Duodenal mucosa (tissue), 2 donors: ENCODE results near the gene SLC22A13.
"Not testable (repeated sequence)": the region's sequence is repeated elsewhere in the genome, so short reads cannot be mapped to it uniquely, and the experiment has no call there.

Source experiments
- H3K27ac ChIP-seq: one replicate; pipeline ENCODE4 v1.7.0; 2013; ENCODE audit warnings: low read depth, low read length
- H3K27me3 ChIP-seq, 2 donors: one replicate each; pipeline ENCODE4 v1.7.0; 2013; ENCODE audit warnings: low read length in 2 of 2, control low read depth in 1 of 2; ENCODE audit not compliant: insufficient read depth in 2 of 2, control insufficient read depth in 1 of 2
- H3K36me3 ChIP-seq, 2 donors: one replicate each; pipeline ENCODE4 v1.7.0; 2013; ENCODE audit warnings: low read length in 2 of 2, control low read depth in 1 of 2; ENCODE audit not compliant: insufficient read depth in 2 of 2, control insufficient read depth in 1 of 2
- H3K4me1 ChIP-seq, 2 donors: one replicate each; pipeline ENCODE4 v1.7.0; 2013; ENCODE audit warnings: low read length in 2 of 2, control low read depth in 1 of 2; ENCODE audit not compliant: insufficient read depth in 2 of 2, control insufficient read depth in 1 of 2
- H3K4me3 ChIP-seq, 2 donors: one replicate each; pipeline ENCODE4 v1.7.0; 2013; ENCODE audit warnings: low read length in 2 of 2, low read depth in 1 of 2
- H3K9ac ChIP-seq, 2 donors: one replicate each; pipeline ENCODE4 v1.7.0; 2013; ENCODE audit warnings: low read length in 2 of 2, low read depth in 1 of 2
- H3K9me3 ChIP-seq, 2 donors: one replicate each; pipeline ENCODE4 v1.7.0; 2013; ENCODE audit warnings: low read length in 2 of 2, control low read depth in 1 of 2; ENCODE audit not compliant: control insufficient read depth in 1 of 2

The SLC22A13 gene

GRCh38 chr3:38235466-38235865 is 30.1 kb upstream of the SLC22A13 start:
- Histone ChIP-seq H3K4me3 (no peak overlapping the region), H3K9me3 (peaks cover 0 to 20% of the 10 kb centered on the region in 2 donors), H3K27me3 (no peaks in the 10 kb centered on the region), H3K9ac (no peak overlapping the region), H3K36me3 (peaks cover 14 to 59% of the 10 kb centered on the region in 2 donors), H3K4me1 (no peaks in the 10 kb centered on the region), H3K27ac (no peak overlapping the region)

DNA sequence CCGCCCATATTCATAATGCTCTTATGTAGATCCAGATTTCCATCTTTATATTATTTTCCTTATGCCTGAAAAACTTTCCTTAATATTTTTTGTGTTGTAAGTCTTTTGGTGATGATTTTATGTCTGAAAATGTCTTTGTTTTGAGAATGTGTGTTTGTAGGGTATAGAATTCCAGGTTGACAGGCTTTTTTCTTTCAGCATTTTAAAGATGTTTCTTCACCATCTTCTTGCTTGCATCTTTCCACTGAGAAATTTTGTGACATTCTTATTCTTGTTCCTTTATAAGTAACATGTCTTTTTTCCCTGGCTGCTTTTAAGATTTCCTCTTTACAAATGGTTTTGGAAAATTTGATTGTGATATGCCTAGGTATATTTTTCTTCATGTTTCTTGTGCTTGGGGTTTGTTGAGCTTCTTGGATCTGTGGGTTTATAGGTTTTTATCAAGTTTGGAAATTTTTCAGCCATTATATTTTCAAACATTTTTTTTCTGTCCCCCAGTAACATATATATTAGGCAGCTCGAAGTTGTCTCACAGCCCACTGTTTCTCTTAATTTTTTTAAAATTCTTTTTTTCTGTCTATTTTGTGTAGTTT is 27.1 kb upstream of the SLC22A13 start:
- Histone ChIP-seq H3K36me3 (peaks cover 19 to 47% of the 10 kb centered on the region in 2 donors), H3K4me3 (no peak overlapping the region), H3K9me3 (peaks cover 0 to 20% of the 10 kb centered on the region in 2 donors)

GRCh38 chr3:38242812-38243211 is 22.8 kb upstream of the SLC22A13 start:
- not testable (repeated sequence) for H3K27ac ChIP-seq, H3K4me1 ChIP-seq, H3K27me3 ChIP-seq, H3K9ac ChIP-seq, H3K4me3 ChIP-seq
- Histone ChIP-seq H3K36me3 (peaks cover 29 to 48% of the 10 kb centered on the region in 2 donors), H3K9me3 (peaks cover 0 to 13% of the 10 kb centered on the region in 2 donors)

More for the DNA sequence above, 27.1 kb upstream of the SLC22A13 start:
- H3K4me1 ChIP-seq = no peaks in the 10 kb centered on the region
- no peak overlapping the region for H3K9ac ChIP-seq
- H3K27me3 ChIP-seq = no peaks in the 10 kb centered on the region
- no peak overlapping the region for H3K27ac ChIP-seq

DNA sequence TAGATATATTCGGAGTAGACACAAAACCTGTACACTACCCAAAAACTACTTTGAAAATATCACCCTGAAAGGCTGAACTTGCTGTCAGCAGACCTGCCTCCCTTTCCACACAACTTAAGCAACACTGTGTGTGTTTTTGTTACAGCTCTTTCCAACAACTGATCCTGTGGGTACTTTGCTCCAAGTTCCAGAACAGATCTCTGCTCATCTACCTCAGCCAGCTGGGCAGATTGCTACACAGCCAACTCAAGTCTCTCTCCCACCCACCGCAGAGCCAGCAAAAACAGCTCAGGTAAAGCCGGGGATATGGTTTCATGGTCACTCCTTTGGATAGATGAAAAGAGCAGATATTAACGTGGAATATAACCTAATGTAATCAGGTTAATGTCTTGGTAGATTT is 19.7 kb upstream of the SLC22A13 start:
- Histone ChIP-seq H3K9ac (no peak overlapping the region), H3K27me3 (no peaks in the 10 kb centered on the region), H3K4me1 (no peaks in the 10 kb centered on the region), H3K27ac (no peak overlapping the region), H3K4me3 (no peak overlapping the region), H3K9me3 (no peaks in the 10 kb centered on the region), H3K36me3 (peaks cover 38 to 43% of the 10 kb centered on the region in 2 donors)

DNA sequence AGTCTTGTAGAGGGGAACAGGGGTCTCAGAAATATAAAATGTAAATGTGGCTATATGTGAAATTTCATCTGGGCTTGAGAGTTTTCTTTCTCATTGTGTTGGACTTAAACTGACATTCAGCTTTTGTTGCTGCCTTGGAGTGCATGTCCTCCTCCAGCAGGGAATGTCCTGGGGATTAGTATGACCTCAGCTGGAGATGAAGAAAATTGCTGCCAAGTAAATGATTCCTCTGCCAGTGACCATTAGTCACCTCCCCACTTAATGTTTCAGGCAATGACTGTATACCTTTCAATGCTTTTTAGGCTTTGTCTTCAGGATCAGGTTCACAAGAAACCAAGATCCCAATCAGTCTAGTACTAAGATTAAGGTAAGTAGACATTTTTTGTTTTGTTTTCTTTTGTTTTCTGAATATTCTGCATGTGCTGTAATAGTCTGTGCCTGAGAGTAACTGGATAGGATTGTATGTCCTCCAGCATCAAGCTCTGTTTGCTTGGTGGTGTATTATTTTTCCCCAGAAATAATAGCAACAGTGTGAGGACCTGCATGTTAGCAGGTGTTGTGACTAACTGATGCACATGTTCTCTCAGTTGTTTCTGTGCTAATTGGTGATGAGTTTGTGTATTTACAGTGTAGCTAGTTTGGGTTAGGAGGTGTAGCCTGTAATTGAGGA is 18.1 kb upstream of the SLC22A13 start:
- Histone ChIP-seq H3K36me3 (peaks cover 50 to 59% of the 10 kb centered on the region in 2 donors), H3K27me3 (no peaks in the 10 kb centered on the region), H3K9ac (no peak overlapping the region), H3K9me3 (no peaks in the 10 kb centered on the region), H3K4me3 (no peak overlapping the region), H3K27ac (no peak overlapping the region), H3K4me1 (no peaks in the 10 kb centered on the region)

- no peak overlapping the region for H3K27ac ChIP-seq
- no peaks in the 10 kb centered on the region for H3K9me3 ChIP-seq
- no peak overlapping the region for H3K9ac ChIP-seq
- peaks cover 63 to 77% of the 10 kb centered on the region in 2 donors for H3K36me3 ChIP-seq
- no peaks in the 10 kb centered on the region for H3K4me1 ChIP-seq
- no peak overlapping the region for H3K4me3 ChIP-seq
- no peaks in the 10 kb centered on the region for H3K27me3 ChIP-seq
Observed at GRCh38 chr3:38250198-38250597, 15.4 kb upstream of the SLC22A13 start.

- Histone ChIP-seq H3K9me3 (no peaks in the 10 kb centered on the region), H3K9ac (no peak overlapping the region), H3K27ac (no peak overlapping the region), H3K36me3 (peaks cover 57 to 79% of the 10 kb centered on the region in 2 donors), H3K4me1 (no peaks in the 10 kb centered on the region), H3K27me3 (no peaks in the 10 kb centered on the region), H3K4me3 (no peak overlapping the region)
Observed at GRCh38 chr3:38251197-38251596, 14.4 kb upstream of the SLC22A13 start.

DNA sequence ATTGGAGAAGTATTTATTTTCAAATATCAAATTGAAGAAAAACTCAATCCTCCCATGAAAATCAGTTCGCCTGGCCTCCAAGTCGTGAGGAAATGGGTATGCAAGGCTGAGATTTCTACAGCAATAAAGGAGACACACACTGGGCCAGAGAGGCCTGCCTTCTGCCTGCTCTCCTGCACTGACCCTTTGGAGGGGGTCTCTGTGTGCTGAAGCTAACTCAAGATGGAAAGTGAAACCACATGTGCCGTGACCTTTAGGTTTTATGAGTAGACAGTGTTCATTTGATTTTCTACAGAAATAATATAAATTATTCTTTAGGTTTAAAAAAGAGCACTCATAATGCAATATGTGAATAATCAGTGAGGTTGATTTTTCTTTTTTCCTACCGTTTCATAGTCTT is 11.9 kb upstream of the SLC22A13 start:
- no peak overlapping the region for H3K9ac ChIP-seq
- H3K4me3 ChIP-seq = no peak overlapping the region
- H3K27me3 ChIP-seq = no peaks in the 10 kb centered on the region
- H3K4me1 ChIP-seq = no peaks in the 10 kb centered on the region
- no peaks in the 10 kb centered on the region for H3K9me3 ChIP-seq
- H3K36me3 ChIP-seq = peaks cover 44 to 56% of the 10 kb centered on the region in 2 donors
- H3K27ac ChIP-seq = no peak overlapping the region

- Histone ChIP-seq H3K9me3 (no peaks in the 10 kb centered on the region), H3K4me3 (no peak overlapping the region), H3K27ac (no peak overlapping the region), H3K36me3 (peaks cover 33 to 52% of the 10 kb centered on the region in 2 donors), H3K27me3 (no peaks in the 10 kb centered on the region), H3K9ac (no peak overlapping the region), H3K4me1 (no peaks in the 10 kb centered on the region)
Observed at GRCh38 chr3:38254872-38255271, 10.7 kb upstream of the SLC22A13 start.

DNA sequence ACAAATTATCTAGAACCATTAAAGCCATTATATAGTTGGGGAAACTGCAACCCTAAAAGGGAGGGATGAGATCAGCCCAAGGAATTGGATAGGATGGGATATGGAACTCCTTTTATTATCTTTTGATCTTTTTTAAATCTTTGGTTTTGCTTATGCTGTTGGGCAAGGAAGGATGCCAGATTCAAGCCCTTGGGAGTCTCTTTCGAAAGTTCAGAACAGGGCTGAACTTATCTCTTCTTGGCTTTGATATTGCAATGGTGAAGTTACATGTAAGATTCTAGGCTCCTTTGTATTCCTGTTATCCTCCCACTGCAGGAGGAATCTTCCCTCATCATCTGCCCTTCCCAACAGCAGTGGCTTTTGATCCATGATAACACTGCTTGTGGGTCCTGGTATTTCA is 10.0 kb upstream of the SLC22A13 start:
- Histone ChIP-seq H3K4me1 (no peaks in the 10 kb centered on the region), H3K27me3 (no peaks in the 10 kb centered on the region), H3K9ac (no peak overlapping the region), H3K4me3 (no peak overlapping the region), H3K36me3 (peaks cover 30 to 49% of the 10 kb centered on the region in 2 donors), H3K27ac (no peak overlapping the region), H3K9me3 (no peaks in the 10 kb centered on the region)
